GM12878 (cell line): ENCODE measurements around the gene PDK1. TPM values are rescaled to one million over a fixed set of nuclear protein-coding genes. Genes with fewer than 3 reads are reported as not detected.

Experiments
- ATAC-seq: fragments of 200-7000 bp; cut with Tn5 transposase; 3 replicates; pipeline ENCODE4 v1.9.1; 2020; ENCODE audit warnings: mild to moderate bottlenecking, moderate library complexity
- BruUV-seq: library from RNA; stranded (reverse); fragments of 400-500 nt; replicated peaks from 2 replicates; lab custom pipeline; 2021; lab: Mats Ljungman, UMichigan
- CTCF ChIA-PET: fragments of 300-600 bp; sonication (Branson Sonifier 250); formaldehyde crosslinking; extraction: SDS; loops from one replicate; lab custom pipeline; 2021; ENCODE audit warnings: inconsistent platforms; lab: Yijun Ruan, JAX
- POLR2A ChIA-PET: fragments of 350-600 bp; formaldehyde crosslinking; extraction: SDS; loops from one replicate; lab custom pipeline; 2021; ENCODE audit warnings: inconsistent platforms; lab: Charles Lee
- RAD21 ChIA-PET: fragments of 300-600 bp; sonication (Branson Sonifier 250); formaldehyde crosslinking; loops from one replicate; lab custom pipeline; 2023; ENCODE audit warnings: antibody characterized with exemption; ENCODE audit not compliant: unreplicated experiment; lab: Charles Lee
- SMC1A ChIA-PET: fragments of 300-600 bp; sonication (Branson Sonifier 250); formaldehyde crosslinking; loops from one replicate; lab custom pipeline; 2023; ENCODE audit not compliant: unreplicated experiment, uncharacterized antibody; lab: Charles Lee
- DNase-seq: peaks from one replicate; pipeline ENCODE4 v3.0.0-alpha.2; 2011; ENCODE audit warnings: low read depth, low spot score
- FAIRE-seq: peaks from 3 replicates; lab custom pipeline; 2011; peaks lifted over from hg19 to GRCh38; lab: Jason Lieb, UNC
- H2AFZ ChIP-seq: 2 replicates; pipeline ENCODE4 v1.6.0; 2011; ENCODE audit warnings: low read depth, low read length, control low read depth; ENCODE audit not compliant: control insufficient read depth
- H3K27ac ChIP-seq: 2 replicates; pipeline ENCODE4 v1.5.1; 2011; ENCODE audit warnings: control low read depth; ENCODE audit not compliant: control insufficient read depth, insufficient read depth
- H3K27me3 ChIP-seq, 2 experiments: replicated peaks in 1 of 2; 2 replicates each; pipeline versions ENCODE4 v1.6.0 to v1.6.1; 2011; ENCODE audit warnings: low read length in 1 of 2; ENCODE audit not compliant: control insufficient read depth in 2 of 2, insufficient read depth in 2 of 2
- H3K36me3 ChIP-seq, 2 experiments: 2 replicates each; pipeline ENCODE4 v1.5.1; 2011; ENCODE audit warnings: low read length in 1 of 2; ENCODE audit not compliant: control insufficient read depth in 2 of 2, insufficient read depth in 2 of 2
- H3K4me1 ChIP-seq: 2 replicates; pipeline ENCODE4 v1.6.1; 2011; ENCODE audit warnings: mild to moderate bottlenecking, low read length, moderate library complexity, mixed read lengths; ENCODE audit not compliant: control insufficient read depth, insufficient read depth
- H3K4me2 ChIP-seq: 2 replicates; pipeline ENCODE4 v1.6.0; 2011; ENCODE audit warnings: control low read depth; ENCODE audit not compliant: control insufficient read depth, insufficient read depth
- H3K4me3 ChIP-seq: fragments of 200-600 bp; sonication (generic); 2 replicates; pipeline ENCODE4 v1.5.1; 2016
- H3K79me2 ChIP-seq: 2 replicates; pipeline ENCODE4 v1.6.0; 2011; ENCODE audit warnings: low read length; ENCODE audit not compliant: control insufficient read depth, insufficient read depth
- H3K9ac ChIP-seq: 2 replicates; pipeline ENCODE4 v1.8.0; 2011; ENCODE audit warnings: low read length, control low read depth, mixed read lengths; ENCODE audit not compliant: control insufficient read depth, insufficient read depth
- H3K9me3 ChIP-seq: replicated peaks from 3 replicates; pipeline ENCODE4 v1.5.1; 2011; ENCODE audit warnings: mild to moderate bottlenecking, low read length; ENCODE audit not compliant: control insufficient read depth, insufficient read depth
- H4K20me1 ChIP-seq: 2 replicates; pipeline ENCODE4 v1.6.0; 2011; ENCODE audit not compliant: control insufficient read depth, insufficient read depth
- BCL11A ChIP-seq: IDR thresholded peaks from 2 replicates; pipeline ENCODE4 v1.6.1; 2011; ENCODE audit warnings: low read depth, low read length
- BMI1 ChIP-seq: fragments of 450-650 bp; IDR thresholded peaks from 2 replicates; pipeline ENCODE4 v1.6.1; 2016; ENCODE audit warnings: mild to moderate bottlenecking, moderate library complexity, borderline replicate concordance
- FOXK2 ChIP-seq: fragments of 450-650 bp; IDR thresholded peaks from 2 replicates; pipeline ENCODE4 v1.6.1; 2017; ENCODE audit warnings: mild to moderate bottlenecking, moderate library complexity
- HDAC2 ChIP-seq: fragments of 200-600 bp; sonication (generic); IDR thresholded peaks from 2 replicates; pipeline ENCODE4 v1.6.1; 2017
- MTA3 ChIP-seq: IDR thresholded peaks from 2 replicates; pipeline ENCODE4 v1.6.1; 2012; ENCODE audit warnings: low read length, inconsistent platforms, borderline replicate concordance
- RCOR1 ChIP-seq: conservative IDR thresholded peaks from 2 replicates; pipeline ENCODE4 v1.6.1; 2012; ENCODE audit warnings: low read depth, low read length, improper control_type of control experiment
- SIN3A ChIP-seq: IDR thresholded peaks from 2 replicates; pipeline ENCODE4 v1.6.1; 2012; ENCODE audit warnings: low read depth, low read length, improper control_type of control experiment
- SMC3 ChIP-seq: IDR thresholded peaks from 2 replicates; pipeline ENCODE4 v1.6.1; 2011; ENCODE audit warnings: low read length, improper control_type of control experiment, borderline replicate concordance
- TCF3 ChIP-seq: IDR thresholded peaks from 2 replicates; pipeline ENCODE4 v1.6.1; 2012; ENCODE audit warnings: low read depth, mild to moderate bottlenecking, low read length, borderline replicate concordance; ENCODE audit not compliant: insufficient read depth
- WRNIP1 ChIP-seq: IDR thresholded peaks from 2 replicates; pipeline ENCODE4 v1.6.1; 2011; ENCODE audit warnings: low read depth, low read length, improper control_type of control experiment, borderline replicate concordance
- ZSCAN29 ChIP-seq: fragments of 450-650 bp; IDR thresholded peaks from 2 replicates; pipeline ENCODE4 v1.6.1; 2017; ENCODE audit warnings: mild to moderate bottlenecking, moderate library complexity
- WGBS: methylation state at CpG from one replicate; pipeline ENCODE4 v1.1.6; 2016; ENCODE audit warnings: low lambda C conversion rate; ENCODE audit not compliant: insufficient replicate concordance, insufficient coverage; ENCODE audit errors: missing lambda C conversion rate; 5-methylcytosine and 5-hydroxymethylcytosine counted together
- in situ Hi-C: fragments of 300-500 bp; cut with MboI; formaldehyde crosslinking; loops from 9 replicates; pipeline ENCODE4 v1.14.3; 2018; ENCODE audit warnings: mixed read lengths
- intact Hi-C: fragments of 100-400 bp; cut with micrococcal nuclease; formaldehyde crosslinking; loops from one replicate; pipeline ENCODE4 v1.14.2; 2022; ENCODE audit not compliant: unreplicated experiment
- polyA plus RNA-seq, 11 experiments: library from polyadenylated mRNA; depleted of rRNA in 4 of 11; unstranded in 6 of 11; stranded (reverse) in 5 of 11; fragments of >200 nt; fragmentation: Nextera tagmentation in 4 of 11; fragmentation: Illumina TruSeq in 1 of 11; extraction: Ambion mirVana in 4 of 11; extraction: Trizol in 1 of 11; gene quantifications; 1 replicate in 1 of 11; 2 replicates in 10 of 11; pipeline versions ENCODE4 v1.2.1 to v1.2.3, GENCODE V29; 2011 to 2016; ENCODE audit warnings: inconsistent platforms in 2 of 11, missing spikeins in 2 of 11, low read depth in 1 of 11
- total RNA-seq, 4 experiments: library from RNA; depleted of rRNA in 3 of 4; stranded (reverse); fragments of >200 nt in 3 of 4; fragmentation: Illumina TruSeq in 1 of 4; extraction: Trizol in 1 of 4; gene quantifications; 2 replicates each; pipeline versions ENCODE4 v1.2.1 to v1.2.3, GENCODE V29; 2013 to 2021
- TF ChIP-seq, protein P1 (sequence below): fragments of 150-350 bp; IDR thresholded peaks from 2 replicates; pipeline ENCODE4 v1.6.1; 2016; ENCODE audit warnings: low read depth, low read length
- TF ChIP-seq, protein P2 (sequence below): fragments of 450-650 bp; conservative IDR thresholded peaks from 2 replicates; pipeline ENCODE4 v1.6.1; 2017; ENCODE audit warnings: mild to moderate bottlenecking, moderate library complexity
- TF ChIP-seq, protein P3 (sequence below): fragments of 450-650 bp; IDR thresholded peaks from 2 replicates; pipeline ENCODE4 v1.6.1; 2017; ENCODE audit warnings: mild to moderate bottlenecking

PDK1 gene
- total and polyA plus RNA-seq, 10 of the 15 experiments (the other 5 are each of a cell fraction or from before 2014, with no cell fraction given): 5.3 to 128 (median 17.1) TPM

DNA sequence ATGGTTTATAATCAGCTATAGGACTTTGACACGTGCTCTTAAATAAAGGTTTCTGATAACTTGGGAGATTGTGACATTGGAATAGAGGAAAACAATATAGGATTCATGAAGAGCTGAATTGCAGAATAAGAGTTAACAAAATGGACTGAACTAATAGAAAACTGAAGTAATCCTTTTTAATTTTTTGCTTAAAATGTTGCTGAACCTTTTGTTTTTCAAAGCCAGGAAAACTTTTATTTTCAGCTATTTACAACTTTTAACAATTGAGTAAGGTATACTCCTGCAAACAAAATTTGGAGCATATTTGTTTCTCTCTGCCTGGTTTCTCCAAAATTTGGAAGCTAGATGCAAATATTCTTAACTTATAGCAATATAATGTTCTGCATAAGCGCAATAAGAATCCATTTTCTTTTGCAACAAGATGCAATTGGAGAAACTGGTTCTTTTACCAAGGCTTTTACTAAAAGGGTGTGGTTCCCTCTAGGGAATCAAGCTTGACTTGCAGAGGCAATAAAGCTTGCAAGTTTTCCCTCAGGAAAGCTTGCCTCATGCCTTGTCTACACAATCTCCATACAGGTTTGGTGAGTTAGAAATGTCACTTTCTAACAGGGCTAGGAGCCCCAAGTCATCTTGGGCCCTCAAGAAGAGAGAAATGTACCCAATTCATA, 10.3 kb upstream of the PDK1 start (continued):
- TF ChIP-seq, protein P1, sequence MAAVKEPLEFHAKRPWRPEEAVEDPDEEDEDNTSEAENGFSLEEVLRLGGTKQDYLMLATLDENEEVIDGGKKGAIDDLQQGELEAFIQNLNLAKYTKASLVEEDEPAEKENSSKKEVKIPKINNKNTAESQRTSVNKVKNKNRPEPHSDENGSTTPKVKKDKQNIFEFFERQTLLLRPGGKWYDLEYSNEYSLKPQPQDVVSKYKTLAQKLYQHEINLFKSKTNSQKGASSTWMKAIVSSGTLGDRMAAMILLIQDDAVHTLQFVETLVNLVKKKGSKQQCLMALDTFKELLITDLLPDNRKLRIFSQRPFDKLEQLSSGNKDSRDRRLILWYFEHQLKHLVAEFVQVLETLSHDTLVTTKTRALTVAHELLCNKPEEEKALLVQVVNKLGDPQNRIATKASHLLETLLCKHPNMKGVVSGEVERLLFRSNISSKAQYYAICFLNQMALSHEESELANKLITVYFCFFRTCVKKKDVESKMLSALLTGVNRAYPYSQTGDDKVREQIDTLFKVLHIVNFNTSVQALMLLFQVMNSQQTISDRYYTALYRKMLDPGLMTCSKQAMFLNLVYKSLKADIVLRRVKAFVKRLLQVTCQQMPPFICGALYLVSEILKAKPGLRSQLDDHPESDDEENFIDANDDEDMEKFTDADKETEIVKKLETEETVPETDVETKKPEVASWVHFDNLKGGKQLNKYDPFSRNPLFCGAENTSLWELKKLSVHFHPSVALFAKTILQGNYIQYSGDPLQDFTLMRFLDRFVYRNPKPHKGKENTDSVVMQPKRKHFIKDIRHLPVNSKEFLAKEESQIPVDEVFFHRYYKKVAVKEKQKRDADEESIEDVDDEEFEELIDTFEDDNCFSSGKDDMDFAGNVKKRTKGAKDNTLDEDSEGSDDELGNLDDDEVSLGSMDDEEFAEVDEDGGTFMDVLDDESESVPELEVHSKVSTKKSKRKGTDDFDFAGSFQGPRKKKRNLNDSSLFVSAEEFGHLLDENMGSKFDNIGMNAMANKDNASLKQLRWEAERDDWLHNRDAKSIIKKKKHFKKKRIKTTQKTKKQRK: no peak
- TF ChIP-seq BMI1: no peak
- TF ChIP-seq, protein P2, sequence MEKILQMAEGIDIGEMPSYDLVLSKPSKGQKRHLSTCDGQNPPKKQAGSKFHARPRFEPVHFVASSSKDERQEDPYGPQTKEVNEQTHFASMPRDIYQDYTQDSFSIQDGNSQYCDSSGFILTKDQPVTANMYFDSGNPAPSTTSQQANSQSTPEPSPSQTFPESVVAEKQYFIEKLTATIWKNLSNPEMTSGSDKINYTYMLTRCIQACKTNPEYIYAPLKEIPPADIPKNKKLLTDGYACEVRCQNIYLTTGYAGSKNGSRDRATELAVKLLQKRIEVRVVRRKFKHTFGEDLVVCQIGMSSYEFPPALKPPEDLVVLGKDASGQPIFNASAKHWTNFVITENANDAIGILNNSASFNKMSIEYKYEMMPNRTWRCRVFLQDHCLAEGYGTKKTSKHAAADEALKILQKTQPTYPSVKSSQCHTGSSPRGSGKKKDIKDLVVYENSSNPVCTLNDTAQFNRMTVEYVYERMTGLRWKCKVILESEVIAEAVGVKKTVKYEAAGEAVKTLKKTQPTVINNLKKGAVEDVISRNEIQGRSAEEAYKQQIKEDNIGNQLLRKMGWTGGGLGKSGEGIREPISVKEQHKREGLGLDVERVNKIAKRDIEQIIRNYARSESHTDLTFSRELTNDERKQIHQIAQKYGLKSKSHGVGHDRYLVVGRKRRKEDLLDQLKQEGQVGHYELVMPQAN: no peak

DNA sequence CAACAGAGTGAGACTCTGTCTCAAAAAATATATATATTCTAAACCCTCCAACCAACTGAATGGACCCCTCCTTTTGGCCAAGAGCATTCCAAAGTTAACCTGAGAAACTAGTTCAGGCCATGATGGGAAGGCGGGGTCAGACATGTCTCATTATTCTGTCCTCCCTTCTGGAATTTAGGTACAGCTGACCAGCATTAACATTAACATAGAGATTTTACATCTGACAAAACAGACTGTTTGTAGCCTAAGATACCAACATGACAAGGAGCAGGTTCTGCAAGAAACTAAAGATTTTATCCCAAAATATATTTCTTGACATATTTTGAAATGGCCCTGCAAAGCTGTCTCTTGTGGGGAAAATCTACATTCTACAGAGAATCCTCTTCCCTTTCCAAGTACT, 6.8 kb upstream of the PDK1 start:
- Histone ChIP-seq H4K20me1 (no peaks in the 10 kb centered on the region), H3K4me2 (no peak overlapping the region), H3K9me3 (peaks cover 12% of the 10 kb centered on the region; the same call in 2 of the 3 replicates), H3K4me1 (0 out of 2 replicates have a peak, but pooled peaks cover 3% of the 10 kb centered on the region), H3K9ac (no peak overlapping the region), H3K36me3 (no peaks in the 10 kb centered on the region; a peak in 1 of 4 replicates)
- no TSS peak for BruUV-seq
- FAIRE-seq (no peak), ATAC-seq (no peak)
- ChIA-PET CTCF (no interaction called here), POLR2A (no interaction called here)
- intact Hi-C loops: no loop called here
- TF ChIP-seq SIN3A: no peak
- TF ChIP-seq ZSCAN29: no peak
- no peak for TF ChIP-seq RCOR1
- no peak for TF ChIP-seq HDAC2
- no peak for TF ChIP-seq SMC3
- no peak for TF ChIP-seq TCF3
- no peak for TF ChIP-seq FOXK2
- TF ChIP-seq BMI1: no peak
- no peak for TF ChIP-seq WRNIP1
- TF ChIP-seq, protein P3, sequence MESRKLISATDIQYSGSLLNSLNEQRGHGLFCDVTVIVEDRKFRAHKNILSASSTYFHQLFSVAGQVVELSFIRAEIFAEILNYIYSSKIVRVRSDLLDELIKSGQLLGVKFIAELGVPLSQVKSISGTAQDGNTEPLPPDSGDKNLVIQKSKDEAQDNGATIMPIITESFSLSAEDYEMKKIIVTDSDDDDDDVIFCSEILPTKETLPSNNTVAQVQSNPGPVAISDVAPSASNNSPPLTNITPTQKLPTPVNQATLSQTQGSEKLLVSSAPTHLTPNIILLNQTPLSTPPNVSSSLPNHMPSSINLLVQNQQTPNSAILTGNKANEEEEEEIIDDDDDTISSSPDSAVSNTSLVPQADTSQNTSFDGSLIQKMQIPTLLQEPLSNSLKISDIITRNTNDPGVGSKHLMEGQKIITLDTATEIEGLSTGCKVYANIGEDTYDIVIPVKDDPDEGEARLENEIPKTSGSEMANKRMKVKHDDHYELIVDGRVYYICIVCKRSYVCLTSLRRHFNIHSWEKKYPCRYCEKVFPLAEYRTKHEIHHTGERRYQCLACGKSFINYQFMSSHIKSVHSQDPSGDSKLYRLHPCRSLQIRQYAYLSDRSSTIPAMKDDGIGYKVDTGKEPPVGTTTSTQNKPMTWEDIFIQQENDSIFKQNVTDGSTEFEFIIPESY: no peak
- no peak for TF ChIP-seq BCL11A
- no peak for TF ChIP-seq MTA3
- TF ChIP-seq, all 136 proteins: peak for 0
- Histone ChIP-seq H3K27me3 (no peaks in the 10 kb centered on the region), H2AFZ (no peak overlapping the region), H3K79me2 (peaks cover 6% of the 10 kb centered on the region), H3K4me3 (no peak overlapping the region), H3K27ac (no peak overlapping the region)
- 47% methylated on average over 1 of the region's 1 CpG for WGBS
- no peak for DNase-seq
- ChIA-PET RAD21 (no interaction called here), SMC1A (no interaction called here)
- in situ Hi-C loops: no loop called here
